ENCODE measurements around the gene TNFRSF17. TPM values are rescaled to one million over a fixed set of nuclear protein-coding genes. Genes with fewer than 3 reads are reported as not detected.
A peak's percentile ranks its signal among the peaks of the same experiment; 100 is the strongest.
"Not testable (repeated sequence)": the region's sequence is repeated elsewhere in the genome, so short reads cannot be mapped to it uniquely, and the experiment has no call there.

The TNFRSF17 gene
- total RNA-seq (not detected), polyA plus RNA-seq (not detected)

DNA sequence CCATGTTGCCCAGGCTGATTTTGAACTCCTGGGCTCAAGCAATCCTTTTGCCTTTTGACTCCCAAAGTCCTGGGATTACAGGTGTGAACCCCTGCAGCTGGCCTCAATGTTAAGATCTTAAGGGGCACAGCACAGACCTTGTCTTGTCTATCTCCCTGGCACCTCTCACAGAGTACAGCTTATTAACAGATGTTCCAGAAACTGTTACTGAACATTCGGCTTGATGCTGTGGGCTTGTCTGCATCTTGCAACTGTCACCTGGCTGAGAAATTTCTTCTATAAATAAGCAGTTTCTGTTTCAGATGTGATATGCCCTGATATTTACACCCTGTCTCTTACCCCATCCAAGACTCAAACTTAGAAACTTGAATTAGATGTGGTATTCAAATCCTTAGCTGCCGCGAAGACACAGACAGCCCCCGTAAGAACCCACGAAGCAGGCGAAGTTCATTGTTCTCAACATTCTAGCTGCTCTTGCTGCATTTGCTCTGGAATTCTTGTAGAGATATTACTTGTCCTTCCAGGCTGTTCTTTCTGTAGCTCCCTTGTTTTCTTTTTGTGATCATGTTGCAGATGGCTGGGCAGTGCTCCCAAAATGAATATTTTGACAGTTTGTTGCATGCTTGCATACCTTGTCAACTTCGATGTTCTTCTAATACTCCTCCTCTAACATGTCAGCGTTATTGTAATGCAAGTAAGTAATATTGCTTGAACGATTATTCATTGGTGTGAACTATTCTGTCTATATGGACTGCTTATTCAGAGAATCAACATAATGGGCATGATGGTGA, at the start of gene TNFRSF17:
TNFRSF17 (plus strand) TSS at position 450 of the 791 bp plus-strand sequence; CDS start at position 565, 115 bp downstream.
- Mint-ChIP-seq H3K9me3 (peaks cover 0 to 1% (median 0%) of the 10 kb centered on the region in 7 donors), H3K27me3 (peaks cover 22% of the 10 kb centered on the region), H3K4me3 (no peak within 1 kb of the TSS), H3K4me1 (peaks cover 0 to 7% (median 0%) of the 10 kb centered on the region in 4 donors), H3K36me3 (no peaks in the 10 kb centered on the region), H3K27ac (peak within 1 kb of the TSS in 1 of 3 donors; percentile 26)
- no peaks in the 10 kb centered on the region for H3K27me3 ChIP-seq (ENCODE audit: control insufficient read depth, insufficient read depth, low read length)
- H3K4me1 ChIP-seq (ENCODE audit: control insufficient read depth, insufficient read depth, low read length, poor library complexity, severe bottlenecking), result no peaks in the 10 kb centered on the region
- no peak within 1 kb of the TSS for H3K4me3 ChIP-seq (ENCODE audit: low read depth, low read length)
- H3K27ac ChIP-seq (ENCODE audit: insufficient read depth, low read length, poor library complexity, severe bottlenecking), result no peak within 1 kb of the TSS
- DNase-seq, result no peak
- no peak for ATAC-seq (ENCODE audit: low read depth in 2 of 2)
- no peaks in the 10 kb centered on the region for H3K36me3 ChIP-seq (ENCODE audit: control insufficient read depth, insufficient read depth, low read length)
- no peaks in the 10 kb centered on the region for H3K9me3 ChIP-seq (ENCODE audit: control insufficient read depth in 2 of 2, low read length in 2 of 2)

- peaks cover 33% of the 10 kb centered on the region for H3K27me3 Mint-ChIP-seq
- H3K36me3 Mint-ChIP-seq, result no peaks in the 10 kb centered on the region
- Histone ChIP-seq H3K36me3 (ENCODE audit: control insufficient read depth, insufficient read depth, low read length) (no peaks in the 10 kb centered on the region), H3K27me3 (ENCODE audit: control insufficient read depth, insufficient read depth, low read length) (no peaks in the 10 kb centered on the region), H3K27ac (ENCODE audit: insufficient read depth, low read length, poor library complexity, severe bottlenecking) (peak within 1 kb of the TSS; percentile 81), H3K4me1 (ENCODE audit: control insufficient read depth, insufficient read depth, low read length, poor library complexity, severe bottlenecking) (peaks cover 28% of the 10 kb centered on the region), H3K9me3 (ENCODE audit: control insufficient read depth in 2 of 2, low read length in 2 of 2) (no peaks in the 10 kb centered on the region), H3K4me3 (ENCODE audit: low read depth, low read length) (peak within 1 kb of the TSS; percentile 100)
- H3K4me3 Mint-ChIP-seq, result peak within 1 kb of the TSS; percentile 95 to 99 (median 96)
- peaks cover 0 to 4% (median 0%) of the 10 kb centered on the region in 7 donors for H3K9me3 Mint-ChIP-seq
- peak; percentile 92 to 93 for ATAC-seq (ENCODE audit: low read depth in 2 of 2)
- H3K27ac Mint-ChIP-seq, result peak within 1 kb of the TSS; percentile 93 to 95 (median 94)
- H3K4me1 Mint-ChIP-seq, result peaks cover 17 to 41% (median 31%) of the 10 kb centered on the region in 4 donors
- DNase-seq, result peak; percentile 98 to 100 (median 100)
These were observed 49.1 kb upstream of the TNFRSF17 start, which contains the start of gene GSPT1 for GRCh38 chr16:11915644-11916523. Gene GSPT1, minus strand, starts transcription at chr16:11915956. Its CDS starts 236 bp downstream, at chr16:11915720.

DNA sequence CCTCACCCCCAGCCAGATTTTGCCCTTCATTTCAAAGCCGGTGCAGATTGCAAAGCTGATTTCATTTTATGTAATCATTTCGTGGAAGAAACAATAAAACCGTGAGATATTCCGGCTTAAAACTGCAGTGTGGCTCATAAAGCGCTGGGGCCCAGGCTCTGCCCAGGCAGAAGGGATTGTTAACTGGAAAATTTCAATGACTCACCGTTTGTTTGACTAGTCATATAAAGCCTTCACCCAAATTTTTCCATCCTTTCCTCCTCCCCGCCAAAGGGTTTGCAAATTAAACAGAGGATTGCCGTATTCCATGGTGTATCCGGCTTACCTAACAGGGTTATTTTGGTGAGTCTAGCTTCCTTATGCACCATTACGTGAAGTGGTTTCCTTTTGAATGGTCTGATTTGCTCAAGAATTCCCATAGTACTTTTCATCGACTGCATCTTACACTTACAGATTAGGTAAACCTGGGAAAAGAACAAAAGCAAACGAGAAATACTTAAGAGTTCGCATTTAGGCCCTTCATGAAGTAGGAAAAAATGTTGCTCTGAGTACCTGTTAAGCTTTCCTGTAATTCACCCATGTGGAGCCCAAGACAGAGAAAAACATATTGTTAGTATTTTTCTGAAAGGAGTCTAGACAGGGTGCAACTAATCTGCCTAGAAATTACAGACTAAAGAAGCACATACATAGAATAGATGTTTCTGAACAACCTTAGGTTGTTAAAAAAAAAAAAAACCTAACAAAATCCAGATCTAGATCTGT, 48.3 kb upstream of the TNFRSF17 start:
- Mint-ChIP-seq H3K36me3 (no peaks in the 10 kb centered on the region), H3K4me1 (peaks cover 15 to 37% (median 27%) of the 10 kb centered on the region in 4 donors), H3K9me3 (peaks cover 0 to 4% (median 0%) of the 10 kb centered on the region in 7 donors), H3K27me3 (peaks cover 38% of the 10 kb centered on the region), H3K27ac (peak overlapping the region; percentile 86 to 90 (median 89)), H3K4me3 (peak overlapping the region; percentile 89 to 99 (median 94))
- Histone ChIP-seq H3K27ac (ENCODE audit: insufficient read depth, low read length, poor library complexity, severe bottlenecking) (peak overlapping the region; percentile 81), H3K27me3 (ENCODE audit: control insufficient read depth, insufficient read depth, low read length) (no peaks in the 10 kb centered on the region), H3K9me3 (ENCODE audit: control insufficient read depth in 2 of 2, low read length in 2 of 2) (no peaks in the 10 kb centered on the region), H3K4me1 (ENCODE audit: control insufficient read depth, insufficient read depth, low read length, poor library complexity, severe bottlenecking) (peaks cover 22% of the 10 kb centered on the region), H3K36me3 (ENCODE audit: control insufficient read depth, insufficient read depth, low read length) (no peaks in the 10 kb centered on the region), H3K4me3 (ENCODE audit: low read depth, low read length) (peak overlapping the region; percentile 66)
- ATAC-seq (ENCODE audit: low read depth in 2 of 2) (no peak), DNase-seq (no peak)

DNA sequence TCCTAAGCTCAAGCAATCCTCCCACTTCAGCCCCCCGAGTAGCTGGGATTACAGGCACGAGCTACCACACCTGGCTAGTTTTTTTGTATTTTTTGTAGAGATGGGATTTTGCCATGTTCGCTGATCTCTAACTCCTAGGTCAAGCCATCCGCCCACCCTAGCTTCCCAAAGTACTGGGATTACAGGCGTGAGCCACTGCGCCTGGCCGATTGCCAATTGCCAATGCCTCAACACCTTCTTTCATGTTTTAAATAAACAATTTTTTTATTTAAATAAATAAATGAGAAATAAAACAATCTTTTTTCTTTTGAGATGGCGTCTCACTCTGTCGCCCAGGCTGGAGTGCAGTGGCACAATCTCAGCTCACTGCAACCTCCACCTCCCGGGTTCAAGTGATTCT, 41.0 kb upstream of the TNFRSF17 start:
- not testable (repeated sequence) for ATAC-seq (ENCODE audit: low read depth in 2 of 2); H3K36me3 Mint-ChIP-seq; H3K4me1 Mint-ChIP-seq

GRCh38 chr16:11927350-11927749, 37.7 kb upstream of the TNFRSF17 start:
- not testable (repeated sequence) for H3K27me3 ChIP-seq (ENCODE audit: control insufficient read depth, insufficient read depth, low read length); H3K4me1 ChIP-seq (ENCODE audit: control insufficient read depth, insufficient read depth, low read length, poor library complexity, severe bottlenecking); H3K9me3 ChIP-seq (ENCODE audit: control insufficient read depth in 2 of 2, low read length in 2 of 2); H3K4me3 Mint-ChIP-seq; ATAC-seq (ENCODE audit: low read depth in 2 of 2); H3K4me1 Mint-ChIP-seq; H3K27ac Mint-ChIP-seq; DNase-seq; H3K9me3 Mint-ChIP-seq; H3K4me3 ChIP-seq (ENCODE audit: low read depth, low read length); H3K27ac ChIP-seq (ENCODE audit: insufficient read depth, low read length, poor library complexity, severe bottlenecking); H3K27me3 Mint-ChIP-seq; H3K36me3 ChIP-seq (ENCODE audit: control insufficient read depth, insufficient read depth, low read length); H3K36me3 Mint-ChIP-seq

More for the DNA sequence above, 41.0 kb upstream of the TNFRSF17 start:
- Mint-ChIP-seq H3K27me3 (peaks cover 27% of the 10 kb centered on the region), H3K27ac (peak overlapping the region in 1 of 3 donors; percentile 79)
- not testable (repeated sequence) for H3K4me3 Mint-ChIP-seq; H3K27me3 ChIP-seq (ENCODE audit: control insufficient read depth, insufficient read depth, low read length); H3K9me3 Mint-ChIP-seq; DNase-seq; H3K9me3 ChIP-seq (ENCODE audit: control insufficient read depth in 2 of 2, low read length in 2 of 2); H3K36me3 ChIP-seq (ENCODE audit: control insufficient read depth, insufficient read depth, low read length); H3K27ac ChIP-seq (ENCODE audit: insufficient read depth, low read length, poor library complexity, severe bottlenecking); H3K4me1 ChIP-seq (ENCODE audit: control insufficient read depth, insufficient read depth, low read length, poor library complexity, severe bottlenecking); H3K4me3 ChIP-seq (ENCODE audit: low read depth, low read length)

GRCh38 chr16:11941945-11942344, 23.1 kb upstream of the TNFRSF17 start, which contains the start of gene NPIPB2:
Gene NPIPB2, minus strand, starts transcription at chr16:11942045. Its CDS starts 0 bp downstream, at chr16:11942045.
- H3K36me3 ChIP-seq (ENCODE audit: control insufficient read depth, insufficient read depth, low read length); H3K27me3 ChIP-seq (ENCODE audit: control insufficient read depth, insufficient read depth, low read length); H3K4me1 Mint-ChIP-seq; DNase-seq; H3K27ac ChIP-seq (ENCODE audit: insufficient read depth, low read length, poor library complexity, severe bottlenecking); H3K4me3 Mint-ChIP-seq; H3K36me3 Mint-ChIP-seq; H3K9me3 Mint-ChIP-seq; H3K27me3 Mint-ChIP-seq; H3K27ac Mint-ChIP-seq; ATAC-seq (ENCODE audit: low read depth in 2 of 2); H3K4me3 ChIP-seq (ENCODE audit: low read depth, low read length); H3K4me1 ChIP-seq (ENCODE audit: control insufficient read depth, insufficient read depth, low read length, poor library complexity, severe bottlenecking); H3K9me3 ChIP-seq (ENCODE audit: control insufficient read depth in 2 of 2, low read length in 2 of 2): not testable (repeated sequence)

GRCh38 chr16:11946433-11946832, 18.6 kb upstream of the TNFRSF17 start:
- Histone ChIP-seq H3K4me1 (ENCODE audit: control insufficient read depth, insufficient read depth, low read length, poor library complexity, severe bottlenecking) (no peaks in the 10 kb centered on the region), H3K36me3 (ENCODE audit: control insufficient read depth, insufficient read depth, low read length) (no peaks in the 10 kb centered on the region), H3K27me3 (ENCODE audit: control insufficient read depth, insufficient read depth, low read length) (no peaks in the 10 kb centered on the region), H3K9me3 (ENCODE audit: control insufficient read depth in 2 of 2, low read length in 2 of 2) (no peaks in the 10 kb centered on the region), H3K27ac (ENCODE audit: insufficient read depth, low read length, poor library complexity, severe bottlenecking) (no peak overlapping the region), H3K4me3 (ENCODE audit: low read depth, low read length) (no peak overlapping the region)
- Mint-ChIP-seq H3K27me3 (peaks cover 4% of the 10 kb centered on the region), H3K4me3 (no peak overlapping the region), H3K4me1 (no peaks in the 10 kb centered on the region), H3K36me3 (no peaks in the 10 kb centered on the region), H3K9me3 (no peaks in the 10 kb centered on the region), H3K27ac (no peak overlapping the region)
- ATAC-seq (ENCODE audit: low read depth in 2 of 2), result no peak
- DNase-seq, result no peak
